MG63 (cell line): ENCODE data around the gene CYP39A1. TPM values are rescaled to one million over a fixed set of nuclear protein-coding genes. Genes with fewer than 3 reads are reported as not detected.

Source experiments
- DNase-seq: peaks from one replicate; pipeline ENCODE4 v3.0.0-alpha.2; 2020
- H3K27me3 ChIP-seq: fragments of 250-450 bp; sonication (Bioruptor Pico); 2 replicates; pipeline ENCODE4 v1.5.1; 2020; ENCODE audit warnings: mild to moderate bottlenecking, moderate library complexity
- H3K36me3 ChIP-seq: fragments of 250-450 bp; sonication (Bioruptor Pico); 2 replicates; pipeline ENCODE4 v1.5.1; 2020; ENCODE audit warnings: mild to moderate bottlenecking, moderate library complexity
- H3K4me3 ChIP-seq: fragments of 250-450 bp; sonication (Bioruptor Pico); 2 replicates; pipeline ENCODE4 v1.5.1; 2020; ENCODE audit warnings: mild to moderate bottlenecking, moderate library complexity
- H3K9me3 ChIP-seq: fragments of 250-450 bp; sonication (Bioruptor Pico); 2 replicates; pipeline ENCODE4 v1.5.1; 2020; ENCODE audit warnings: mild to moderate bottlenecking, moderate library complexity
- total RNA-seq: library from RNA; depleted of rRNA; stranded (reverse); fragments of >200 nt; shearing (Covaris generic); gene quantifications from 2 replicates; pipeline ENCODE4 v1.2.3, GENCODE V29; 2014; ENCODE audit warnings: low replicate concordance; rRNA removed

Gene CYP39A1
- total RNA-seq, 1 experiment from 2014 or later, result 0.10 TPM

GRCh38 chr6:46509981-46510510 lies 142.6 kb downstream of the CYP39A1 start:
- no peak for DNase-seq
- H3K27me3 ChIP-seq, result no peaks in the 10 kb centered on the region
- H3K9me3 ChIP-seq, result no peaks in the 10 kb centered on the region
- H3K36me3 ChIP-seq, result no peaks in the 10 kb centered on the region
- H3K4me3 ChIP-seq, result no peak overlapping the region

DNA sequence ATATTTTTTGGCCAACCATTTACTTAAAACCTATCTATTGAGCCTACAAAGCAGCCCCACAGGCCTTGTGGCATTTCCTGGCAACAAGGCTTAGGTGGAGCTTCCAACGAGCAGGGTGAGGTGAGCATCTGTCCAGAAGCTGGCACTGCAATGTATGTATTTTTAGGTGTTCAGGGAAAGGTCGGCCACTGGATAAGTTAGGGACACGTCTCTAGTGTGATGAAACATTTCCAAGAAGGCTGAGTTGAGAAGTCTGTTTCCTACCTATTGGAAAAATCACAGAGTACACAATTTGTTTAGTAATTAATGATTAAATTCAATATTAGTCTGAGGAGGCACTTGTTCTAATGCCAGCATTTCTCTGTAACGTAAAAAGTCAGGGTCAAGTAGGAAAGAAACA lies 143.6 kb downstream of the CYP39A1 start:
- no peaks in the 10 kb centered on the region for H3K9me3 ChIP-seq
- H3K27me3 ChIP-seq, result no peaks in the 10 kb centered on the region
- H3K4me3 ChIP-seq, result no peak overlapping the region
- H3K36me3 ChIP-seq, result no peaks in the 10 kb centered on the region
- no peak for DNase-seq

GRCh38 chr6:46507426-46507825 lies 145.2 kb downstream of the CYP39A1 start:
- no peak for DNase-seq
- H3K27me3 ChIP-seq, result no peaks in the 10 kb centered on the region
- H3K4me3 ChIP-seq, result no peak overlapping the region
- H3K36me3 ChIP-seq, result no peaks in the 10 kb centered on the region
- no peaks in the 10 kb centered on the region for H3K9me3 ChIP-seq

DNA sequence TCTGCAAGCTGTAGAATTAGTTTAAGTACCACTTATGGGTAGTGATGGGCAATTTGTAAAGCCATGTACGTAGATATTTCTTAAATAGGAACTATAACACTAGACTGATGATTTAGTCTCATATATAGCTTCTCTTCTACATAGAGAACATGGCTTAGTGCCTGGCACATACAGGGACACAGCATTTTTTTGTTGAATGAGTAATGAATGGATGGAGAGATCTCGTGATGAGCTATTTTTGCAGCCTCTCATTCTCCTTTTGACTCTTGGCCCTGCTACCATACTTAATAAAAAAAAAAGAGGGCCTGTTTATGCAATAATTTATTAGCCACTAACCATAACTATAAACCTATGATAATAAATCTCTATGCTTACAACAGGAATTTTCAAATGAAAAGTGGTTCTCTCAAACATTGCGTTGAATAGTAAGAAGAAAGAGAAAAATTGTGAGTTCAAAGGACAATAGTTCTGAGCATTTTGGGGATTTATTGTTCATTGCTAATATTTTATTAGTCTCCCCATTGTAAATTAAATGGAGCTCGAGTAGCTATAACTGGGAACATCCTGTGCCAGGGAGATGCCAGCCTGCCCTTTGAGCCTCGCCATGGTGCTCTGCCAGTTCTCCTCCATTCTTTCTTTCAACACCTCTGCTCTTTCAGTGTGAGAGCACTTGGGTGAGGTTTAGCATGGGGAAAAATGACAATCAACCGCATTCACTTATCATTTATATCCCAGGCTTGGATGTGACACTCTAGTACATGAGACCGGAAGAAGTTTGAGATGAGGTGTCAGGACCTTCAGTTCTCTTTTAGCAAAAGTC lies 146.7 kb downstream of the CYP39A1 start:
- H3K36me3 ChIP-seq, result no peaks in the 10 kb centered on the region
- no peak for DNase-seq
- no peaks in the 10 kb centered on the region for H3K9me3 ChIP-seq
- no peak overlapping the region for H3K4me3 ChIP-seq
- H3K27me3 ChIP-seq, result no peaks in the 10 kb centered on the region

- no peaks in the 10 kb centered on the region for H3K27me3 ChIP-seq
- DNase-seq, result no peak
- no peaks in the 10 kb centered on the region for H3K9me3 ChIP-seq
- no peaks in the 10 kb centered on the region for H3K36me3 ChIP-seq
- no peak overlapping the region for H3K4me3 ChIP-seq
Measured at GRCh38 chr6:46504242-46504641, 148.4 kb downstream of the CYP39A1 start.

GRCh38 chr6:46502486-46503119 lies 150.0 kb downstream of the CYP39A1 start:
- Histone ChIP-seq H3K9me3 (no peaks in the 10 kb centered on the region), H3K4me3 (no peak overlapping the region), H3K36me3 (no peaks in the 10 kb centered on the region), H3K27me3 (no peaks in the 10 kb centered on the region)
- no peak for DNase-seq

- H3K9me3 ChIP-seq, result no peaks in the 10 kb centered on the region
- no peaks in the 10 kb centered on the region for H3K27me3 ChIP-seq
- no peak for DNase-seq
- no peaks in the 10 kb centered on the region for H3K36me3 ChIP-seq
- H3K4me3 ChIP-seq, result no peak overlapping the region
Measured at GRCh38 chr6:46501136-46502089, 151.2 kb downstream of the CYP39A1 start.

DNA sequence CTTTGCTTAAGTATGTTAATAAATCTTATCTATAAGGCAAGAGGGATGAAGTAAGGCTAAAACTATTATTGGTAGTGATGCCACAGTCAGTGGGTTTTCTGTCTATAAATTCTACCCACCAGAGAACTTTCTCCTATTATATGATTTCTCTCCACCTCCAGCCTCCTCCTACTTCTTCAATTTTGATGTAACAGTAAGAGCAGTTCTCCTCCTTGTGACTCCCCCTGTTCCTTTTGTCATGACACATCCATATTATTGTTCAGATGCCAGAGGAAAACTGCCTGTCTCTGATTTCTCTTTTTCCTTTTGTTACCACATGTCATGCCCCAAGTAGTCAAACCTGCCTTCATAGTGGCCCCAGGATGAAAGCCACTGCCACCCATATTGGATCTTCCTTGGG lies 152.2 kb downstream of the CYP39A1 start:
- H3K9me3 ChIP-seq, result no peaks in the 10 kb centered on the region

More for the DNA sequence above, 152.2 kb downstream of the CYP39A1 start:
- no peak for DNase-seq
- H3K36me3 ChIP-seq, result no peaks in the 10 kb centered on the region
- no peaks in the 10 kb centered on the region for H3K27me3 ChIP-seq
- H3K4me3 ChIP-seq, result no peak overlapping the region

Other genes with a start within 250 kb of the CYP39A1 start
- gene RCAN2, start 161.4 kb downstream of the CYP39A1 start, total RNA-seq, result 5.5 and 7.6 TPM in 2 replicates
- gene SLC25A27, start 157 bp upstream of the CYP39A1 start, total RNA-seq, result 0.32 and 15.2 TPM in 2 replicates
- not detected in 2 replicates for gene TDRD6, start 35.1 kb upstream of the CYP39A1 start, total RNA-seq
- not detected in 2 replicates for gene PLA2G7, start 82.6 kb upstream of the CYP39A1 start, total RNA-seq
- not detected in 2 replicates for gene ANKRD66, start 94.1 kb upstream of the CYP39A1 start, total RNA-seq
- gene MEP1A, start 140.6 kb upstream of the CYP39A1 start, total RNA-seq, result not detected in 2 replicates